Skeletal muscle cell (primary cell): Measurements from ENCODE around the gene SF3B1.
"Not testable (repeated sequence)": the region's sequence is repeated elsewhere in the genome, so short reads cannot be mapped to it uniquely, and the experiment has no call there.

Source experiments
- DNase-seq: peaks from one replicate; pipeline ENCODE4 v3.0.0-alpha.2; 2010; ENCODE audit warnings: low read depth
- H3K4me3 ChIP-seq: 2 replicates; pipeline ENCODE4 v1.5.1; 2011; ENCODE audit warnings: low read depth, mild to moderate bottlenecking, control low read depth, low read length, moderate library complexity

SF3B1 gene

GRCh38 chr2:197353393-197354168 lies 81.2 kb downstream of the SF3B1 start:
- H3K4me3 ChIP-seq, result no peak overlapping the region
- DNase-seq, result no peak

GRCh38 chr2:197349699-197350098 lies 85.1 kb downstream of the SF3B1 start:
- H3K4me3 ChIP-seq, result no peak overlapping the region
- DNase-seq, result no peak

GRCh38 chr2:197348721-197349360 lies 86.0 kb downstream of the SF3B1 start:
- no peak for DNase-seq
- H3K4me3 ChIP-seq, result no peak overlapping the region

GRCh38 chr2:197345846-197346370 lies 88.9 kb downstream of the SF3B1 start:
- H3K4me3 ChIP-seq, result no peak overlapping the region
- no peak for DNase-seq

GRCh38 chr2:197343968-197344367 lies 90.9 kb downstream of the SF3B1 start:
- DNase-seq, H3K4me3 ChIP-seq: not testable (repeated sequence)

GRCh38 chr2:197340591-197340990 lies 94.2 kb downstream of the SF3B1 start:
- no peak for DNase-seq
- no peak overlapping the region for H3K4me3 ChIP-seq
